Hippocampal formation (tissue), 2 donors: Measurements from ENCODE around the gene PROM1.

ENCODE experiments used
- DNase-seq, 2 donors: peaks; one replicate each; lab custom pipeline; 2025; lab: John Stamatoyannopoulos, UW

Gene PROM1

DNA sequence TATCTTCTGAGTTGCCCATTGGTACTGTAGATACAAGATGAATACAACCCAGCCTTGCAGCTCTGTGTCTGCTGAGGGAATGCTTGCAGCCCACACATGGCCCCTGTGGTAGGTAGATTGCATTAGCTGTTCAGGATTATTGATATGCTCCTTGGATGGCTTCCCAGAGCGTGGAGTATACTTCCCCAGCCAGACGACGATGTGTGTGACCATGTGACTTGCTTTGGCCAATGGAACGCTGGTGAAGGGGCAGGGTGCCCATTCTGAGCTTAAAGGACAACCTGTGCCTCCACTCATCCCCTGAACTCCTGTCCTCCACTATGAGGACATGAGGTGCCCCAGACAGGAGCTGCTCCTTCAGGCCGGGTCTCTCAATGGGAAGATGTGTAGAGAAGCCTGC is 96.9 kb downstream of the PROM1 start:
- DNase-seq: no peak

DNA sequence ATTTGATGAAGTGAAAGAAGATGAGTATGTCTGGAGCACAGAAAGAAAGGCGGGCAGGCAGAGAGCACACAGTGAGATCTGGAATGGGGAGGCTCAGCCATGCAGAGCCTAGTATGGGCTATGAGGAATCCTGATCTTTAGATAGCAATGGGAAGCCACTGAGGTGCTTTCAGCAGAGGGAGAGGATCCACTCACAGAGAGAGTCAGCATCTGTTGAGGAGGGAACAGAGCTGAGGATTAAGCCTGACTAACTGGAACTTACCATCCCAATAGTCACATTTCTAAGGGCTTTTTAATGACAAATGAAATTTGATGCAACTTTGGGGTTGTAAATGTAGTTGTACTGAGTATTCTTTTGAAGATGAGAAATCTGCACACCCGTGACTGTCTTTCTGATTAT is 100.2 kb downstream of the PROM1 start:
- no peak for DNase-seq

DNA sequence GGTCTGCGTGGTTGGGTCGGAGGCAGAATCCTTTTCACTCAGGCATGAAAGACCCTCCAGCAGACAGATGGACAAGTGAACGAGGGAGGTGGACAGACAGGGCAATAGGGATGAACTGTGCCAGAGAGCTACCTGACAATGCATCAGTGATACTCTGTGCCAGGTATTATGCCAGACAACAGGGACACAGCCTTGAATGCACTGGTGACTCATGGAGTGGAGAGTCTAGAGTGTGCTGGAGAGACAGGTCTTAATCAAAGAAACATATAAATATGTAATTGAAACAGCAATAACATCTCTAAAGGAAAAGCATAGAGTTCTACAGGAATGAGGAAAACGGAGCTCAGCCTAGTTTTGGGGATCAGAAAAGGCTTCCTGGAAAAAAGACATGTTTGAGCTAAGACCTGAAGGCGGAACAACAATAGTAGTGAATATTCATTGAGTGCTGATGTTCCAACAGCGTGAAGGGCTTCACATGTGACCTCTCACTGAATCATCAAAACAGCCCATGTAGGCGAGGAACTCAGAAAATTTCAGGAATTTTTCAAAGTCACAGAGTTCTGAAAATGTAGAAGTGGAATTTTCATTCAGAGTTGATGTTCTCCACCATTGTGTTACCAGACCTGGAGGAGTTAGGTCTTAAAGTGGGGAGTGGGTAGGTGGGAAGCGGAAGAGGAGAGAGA is 100.8 kb downstream of the PROM1 start:
- DNase-seq: no peak

DNA sequence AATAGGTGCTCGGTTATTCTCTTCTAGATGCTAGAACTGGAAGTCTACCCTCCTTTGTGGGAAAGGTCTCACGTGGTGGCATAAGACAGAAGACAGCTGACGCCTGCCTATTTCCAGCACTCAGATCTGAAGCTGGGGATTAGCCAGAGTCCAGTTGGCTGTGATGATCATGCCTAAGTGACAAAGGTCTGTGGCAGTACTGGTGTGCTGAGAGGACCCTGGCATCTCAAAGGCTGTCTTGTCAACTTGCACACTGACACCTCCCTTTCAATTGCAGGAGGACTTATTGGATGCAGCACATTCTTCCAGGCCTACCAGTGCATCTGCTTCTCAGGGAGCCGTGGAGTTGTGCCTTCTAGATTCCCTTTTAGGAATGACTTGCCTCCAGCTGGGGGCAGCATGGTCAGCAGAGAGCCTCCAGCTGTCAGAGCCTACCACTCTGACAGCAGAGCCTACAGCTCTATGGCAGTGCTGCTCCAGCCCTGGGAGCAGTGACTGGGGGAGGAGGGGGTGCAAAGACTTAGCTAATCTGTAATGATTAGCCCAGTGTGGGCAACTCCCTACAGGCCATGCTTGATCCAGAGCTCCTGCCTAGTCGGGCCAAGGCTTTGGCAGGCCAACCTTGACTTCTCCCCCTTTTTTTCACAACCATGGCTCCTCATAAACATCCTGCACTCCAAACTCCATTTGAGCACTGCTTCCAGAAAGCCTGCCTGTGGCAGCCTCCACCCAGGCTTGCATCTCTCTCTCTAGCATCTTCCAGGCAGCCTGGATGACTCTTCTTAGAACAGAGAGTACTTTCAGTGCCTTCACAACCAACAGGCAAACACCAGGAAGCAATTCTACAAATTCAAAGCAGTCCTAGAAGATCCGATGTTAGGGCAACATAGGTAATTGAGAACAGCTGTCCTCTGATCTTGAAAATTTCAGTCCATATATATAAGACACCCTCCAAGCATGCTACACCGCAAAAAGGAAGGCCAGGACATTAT is 107.1 kb downstream of the PROM1 start:
- no peak for DNase-seq

DNA sequence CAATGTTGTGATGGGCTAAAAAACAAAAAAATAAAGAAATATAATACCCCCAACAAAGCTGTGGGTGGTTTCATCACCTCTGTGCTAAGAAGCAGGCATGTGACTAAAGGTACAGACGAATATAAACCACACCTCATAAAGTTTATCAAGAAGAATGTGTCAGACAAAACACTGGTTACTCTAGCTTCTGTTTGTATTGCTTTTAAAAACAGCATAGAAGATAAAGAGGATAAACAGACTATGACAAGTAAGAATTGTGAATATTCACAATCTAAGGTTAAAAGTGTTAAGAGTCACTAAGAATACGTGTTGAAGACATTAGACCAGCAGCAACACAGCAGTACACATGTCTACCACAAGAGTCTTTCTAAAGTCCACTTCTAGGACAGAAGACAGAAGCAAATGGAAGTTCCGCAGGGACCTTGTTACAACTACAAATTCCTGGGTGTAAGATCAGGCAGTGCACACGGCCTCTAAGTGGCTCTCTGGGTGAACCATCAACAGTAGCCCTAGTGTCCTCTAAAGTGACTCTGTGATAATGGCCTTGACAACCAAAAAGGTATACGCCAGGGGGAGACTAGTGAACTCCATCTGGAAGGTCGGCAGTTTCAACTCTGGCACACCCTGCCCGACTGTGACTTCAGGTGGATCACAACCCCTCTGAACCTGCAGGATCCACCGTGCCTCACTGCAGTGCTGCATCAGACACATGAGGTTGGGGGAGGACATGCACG is 112.6 kb downstream of the PROM1 start:
- no peak for DNase-seq

DNA sequence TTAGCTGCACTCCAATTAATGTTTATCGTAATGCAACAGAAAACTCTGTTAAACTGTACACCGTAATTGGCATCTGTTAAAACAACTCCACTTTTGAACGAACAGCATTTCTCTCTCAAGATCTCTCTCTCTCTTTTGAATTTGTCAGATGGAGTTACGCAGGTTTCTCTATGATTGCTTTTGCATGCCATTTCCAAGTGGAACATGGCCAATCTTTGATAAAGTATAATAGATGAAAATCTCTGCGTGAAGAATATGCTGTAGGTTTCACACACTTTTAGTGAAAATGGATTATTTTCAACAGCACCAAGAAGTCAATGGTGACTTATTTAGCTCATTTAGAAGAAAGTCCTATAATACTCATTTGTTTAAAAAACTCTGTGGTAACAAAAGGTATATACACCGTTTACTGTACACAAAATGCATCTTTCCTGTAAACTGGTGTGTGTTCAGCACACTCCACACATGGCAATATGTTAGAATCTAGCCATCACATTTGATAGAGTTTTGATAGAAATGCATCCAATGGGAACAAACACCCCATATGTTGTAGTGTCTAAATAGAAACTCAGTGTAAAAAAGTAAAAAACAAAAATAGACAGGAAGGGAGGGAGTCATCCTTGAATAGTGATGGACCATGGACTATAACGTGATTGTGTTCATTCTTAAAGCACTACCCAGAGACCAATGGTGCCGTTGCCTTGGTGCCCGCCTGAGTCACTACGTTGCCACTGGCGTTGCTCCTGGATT is 115.1 kb downstream of the PROM1 start:
- DNase-seq: no peak

DNA sequence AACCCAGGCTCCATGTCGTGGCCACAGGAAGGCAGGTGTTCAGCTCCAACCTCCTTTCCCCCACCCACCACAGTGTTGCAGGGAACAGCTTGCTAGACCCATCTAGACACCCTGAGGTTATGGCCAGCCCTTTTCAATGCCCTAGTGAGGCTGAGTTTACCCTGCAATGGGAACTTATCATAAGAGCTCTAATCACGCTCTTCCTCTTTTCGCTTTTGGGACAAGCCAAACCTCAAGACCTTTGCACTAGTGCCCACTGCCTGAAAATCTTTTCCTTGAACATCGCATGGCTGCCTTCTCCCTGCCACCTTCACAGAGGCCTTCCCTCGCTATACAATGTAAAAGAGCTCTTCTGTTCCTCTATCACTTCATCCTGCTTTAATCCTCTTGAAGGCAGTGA is 118.5 kb downstream of the PROM1 start:
- no peak for DNase-seq

DNA sequence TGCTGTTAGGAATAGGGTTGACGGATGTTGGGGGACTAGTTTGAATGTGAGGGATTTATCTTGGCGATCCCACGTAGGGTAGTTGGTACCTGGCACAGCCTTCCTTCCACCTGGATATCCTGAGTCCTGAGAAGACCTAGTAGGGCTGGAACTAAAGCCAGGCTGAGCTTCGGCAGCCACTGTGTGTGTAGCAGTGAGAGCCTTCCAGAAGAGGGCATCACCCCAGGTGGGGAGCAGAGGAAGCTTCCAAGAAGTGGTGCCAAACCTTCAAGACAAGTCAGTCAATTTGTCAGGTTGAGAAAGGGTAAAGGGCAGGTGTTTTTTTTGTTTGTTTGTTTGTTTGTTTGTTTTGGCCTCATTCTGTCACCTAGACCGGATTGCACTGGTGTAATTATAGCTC is 119.7 kb downstream of the PROM1 start:
- DNase-seq: no peak

DNA sequence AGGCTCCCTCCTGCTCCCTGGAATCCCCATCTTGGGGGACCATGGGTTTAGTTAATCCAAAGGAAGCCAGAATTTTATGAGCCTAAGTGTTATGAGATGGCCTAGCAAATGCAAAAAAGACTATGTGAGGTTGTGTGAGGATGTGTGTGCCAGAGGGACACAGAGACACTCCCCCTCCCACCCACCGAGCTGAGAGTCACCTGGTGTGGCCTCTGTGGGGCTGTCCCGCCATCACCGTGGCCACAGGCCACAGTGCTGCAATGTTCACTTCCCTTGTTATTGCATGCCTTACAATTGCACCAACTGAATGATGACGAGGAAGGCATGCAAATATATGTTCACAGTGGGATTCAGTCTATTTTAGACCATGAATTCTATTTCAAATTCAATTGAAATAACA is 120.2 kb downstream of the PROM1 start:
- no peak for DNase-seq

DNA sequence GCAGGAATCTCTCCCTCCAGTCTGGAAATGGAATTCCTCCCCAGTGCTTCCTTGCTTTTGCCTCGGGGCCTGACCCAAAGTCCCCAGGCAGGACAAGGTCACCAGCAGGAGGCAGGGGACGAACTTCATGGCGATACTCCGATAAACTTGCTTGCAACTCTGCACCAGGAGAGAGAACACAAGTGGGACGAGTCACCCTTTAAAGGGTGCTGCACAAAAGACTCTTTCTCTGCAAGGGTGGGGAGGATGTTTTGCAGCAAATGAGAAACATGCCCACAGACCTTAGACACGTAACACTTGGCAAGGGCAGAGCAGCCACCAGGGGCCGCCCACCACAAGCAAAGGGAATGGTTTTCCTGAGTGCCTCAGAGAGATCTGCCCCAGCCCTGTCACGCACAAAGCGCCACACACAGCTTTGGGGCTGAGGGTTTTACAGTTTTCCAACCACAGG is 120.8 kb downstream of the PROM1 start, which contains the start of gene FGFBP2:
Gene FGFBP2, minus strand, starts transcription at position 175 of the 451 bp plus-strand sequence. Its CDS starts 46 bp downstream, at position 129.
- peak in 1 of 2 donors; percentile 2 for DNase-seq

DNA sequence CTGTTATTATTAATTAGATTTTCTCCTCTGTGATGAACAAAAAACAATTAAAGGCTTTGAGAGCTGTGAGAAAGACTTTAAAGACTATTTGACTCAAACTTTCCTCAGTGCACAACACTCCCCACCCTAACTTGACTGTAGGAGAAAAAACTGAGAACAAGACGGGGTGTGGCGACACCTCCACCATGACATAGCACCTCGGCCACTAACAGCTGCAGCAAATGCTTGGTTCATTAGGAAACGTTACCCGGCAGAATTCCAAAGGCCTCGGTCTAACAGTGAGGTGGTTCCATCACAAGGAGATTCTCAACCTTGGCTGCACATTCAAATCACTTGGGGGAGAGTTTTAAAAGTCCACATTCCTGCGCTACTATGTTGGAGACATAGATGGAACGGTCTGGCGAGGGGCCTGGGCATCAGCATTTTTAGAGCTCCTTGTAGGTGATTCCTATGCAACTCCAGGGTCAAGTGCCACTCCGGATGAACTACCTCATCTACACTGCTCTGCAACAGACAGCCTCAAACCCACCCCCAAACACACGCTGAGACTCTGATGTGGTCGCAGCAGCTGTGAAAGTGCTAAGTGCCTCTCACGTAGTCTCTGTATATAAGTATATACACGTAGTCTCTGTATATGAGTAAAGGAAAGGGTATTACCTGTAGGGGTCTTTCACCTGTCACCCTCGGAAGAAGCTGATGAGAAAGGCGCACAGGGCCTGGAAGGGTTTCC is 121.9 kb downstream of the PROM1 start:
- no peak for DNase-seq

DNA sequence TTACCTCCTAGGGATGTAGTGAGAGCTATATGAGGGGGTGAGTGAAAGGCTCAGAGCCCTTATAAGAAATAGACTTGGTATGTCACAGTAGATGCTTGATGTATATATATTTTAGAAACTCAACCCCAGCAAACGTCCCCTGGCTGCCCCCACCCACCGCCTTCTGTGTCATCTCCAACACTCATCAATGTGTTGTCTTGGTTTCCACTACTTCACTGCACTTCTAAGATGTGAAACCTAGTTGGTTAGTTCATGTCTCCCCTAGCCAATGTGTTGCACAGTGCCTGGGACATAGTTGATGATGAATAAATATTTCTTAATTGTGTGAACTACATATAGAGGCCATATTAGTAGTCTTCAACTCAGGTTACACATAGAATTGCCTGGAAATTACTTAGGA is 125.3 kb downstream of the PROM1 start:
- DNase-seq: no peak

DNA sequence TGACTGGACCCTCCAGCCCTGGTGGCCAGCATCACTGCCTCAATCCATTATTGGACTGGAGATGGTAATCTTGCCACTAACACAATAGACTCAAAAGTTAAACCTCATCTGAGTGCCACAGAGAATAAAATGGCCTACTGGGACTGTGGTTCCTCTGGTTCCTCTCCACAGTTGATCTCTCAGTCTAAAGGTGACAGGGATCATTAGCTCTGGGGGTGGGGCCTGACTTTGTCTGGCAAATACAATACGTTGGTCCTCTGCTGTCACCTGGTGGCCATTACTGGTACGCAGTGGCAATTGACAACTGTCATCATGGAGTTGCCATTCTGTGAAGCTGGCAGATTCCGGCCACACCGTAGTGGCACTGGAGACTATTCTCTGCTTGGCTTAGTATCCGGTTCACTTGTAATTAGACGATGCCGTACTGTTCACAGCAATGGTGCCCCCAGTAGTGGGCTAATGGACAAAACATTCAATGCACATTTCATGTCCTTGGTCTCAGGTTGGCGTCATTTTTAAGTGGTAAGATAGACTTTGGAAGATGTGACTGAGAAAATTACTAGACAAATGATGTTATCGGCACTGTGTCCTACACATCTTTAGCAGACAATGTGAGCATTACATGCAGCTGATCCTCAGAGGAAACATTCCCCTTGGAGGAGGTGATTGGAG is 127.5 kb downstream of the PROM1 start:
- peak; percentile 19 to 27 for DNase-seq

DNA sequence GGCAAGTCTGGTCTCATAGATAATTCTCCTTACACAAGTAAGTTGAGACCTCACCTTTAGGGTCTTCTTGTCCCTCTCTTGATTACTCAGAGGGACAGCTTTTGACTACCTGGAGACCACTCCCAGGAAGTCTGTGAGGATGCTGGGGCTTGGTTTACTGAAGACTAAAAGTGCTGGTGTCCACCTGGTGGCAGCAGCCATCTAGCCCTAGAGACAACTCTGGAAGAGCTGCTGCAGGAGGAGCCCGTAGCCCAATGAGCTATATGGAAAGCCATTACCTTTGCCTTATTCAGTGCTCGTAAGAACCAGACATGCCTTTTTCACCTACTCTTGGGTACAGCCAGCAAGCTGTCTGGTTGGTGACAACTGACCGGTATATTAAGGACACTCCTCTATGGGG is 128.2 kb downstream of the PROM1 start:
- DNase-seq: no peak

DNA sequence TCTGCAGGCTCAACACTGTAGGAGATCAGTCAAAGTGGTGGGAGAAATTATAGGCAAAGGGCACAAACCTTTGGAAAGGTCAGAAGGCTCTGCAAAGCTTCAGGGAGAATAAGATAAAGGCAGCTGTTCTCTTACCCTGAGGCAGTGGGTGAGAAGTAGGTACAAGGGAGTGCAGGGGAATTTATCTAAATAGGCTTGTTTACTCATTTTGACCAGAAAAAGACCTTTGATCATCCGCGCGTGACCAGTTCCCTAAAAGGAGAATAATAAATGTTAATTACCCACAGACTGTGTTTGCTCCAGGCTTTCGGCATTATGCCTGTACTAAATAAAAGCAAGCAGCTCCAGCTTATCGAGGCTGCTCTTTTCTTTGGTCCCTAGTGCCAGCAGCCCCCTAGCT is 130.2 kb downstream of the PROM1 start:
- no peak for DNase-seq

DNA sequence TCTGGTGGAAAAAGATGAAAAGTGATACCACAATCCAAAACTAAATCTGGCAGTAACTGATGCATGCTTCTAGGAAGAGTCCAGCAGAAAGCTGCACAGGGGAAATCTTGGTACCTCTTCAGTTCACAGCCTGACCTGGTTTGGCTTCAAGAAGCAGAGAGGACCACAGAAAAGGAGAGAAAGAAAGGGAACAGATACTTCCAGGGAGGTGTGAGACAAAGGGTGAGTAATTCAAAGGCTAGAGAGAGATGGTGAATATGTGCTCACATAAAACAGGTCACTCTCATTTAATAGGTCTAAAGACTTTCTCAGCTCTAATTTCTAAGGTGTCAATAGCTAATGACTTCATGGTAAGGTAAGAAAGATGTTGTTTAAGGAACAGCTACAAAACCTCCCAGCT is 132.0 kb downstream of the PROM1 start:
- no peak for DNase-seq

DNA sequence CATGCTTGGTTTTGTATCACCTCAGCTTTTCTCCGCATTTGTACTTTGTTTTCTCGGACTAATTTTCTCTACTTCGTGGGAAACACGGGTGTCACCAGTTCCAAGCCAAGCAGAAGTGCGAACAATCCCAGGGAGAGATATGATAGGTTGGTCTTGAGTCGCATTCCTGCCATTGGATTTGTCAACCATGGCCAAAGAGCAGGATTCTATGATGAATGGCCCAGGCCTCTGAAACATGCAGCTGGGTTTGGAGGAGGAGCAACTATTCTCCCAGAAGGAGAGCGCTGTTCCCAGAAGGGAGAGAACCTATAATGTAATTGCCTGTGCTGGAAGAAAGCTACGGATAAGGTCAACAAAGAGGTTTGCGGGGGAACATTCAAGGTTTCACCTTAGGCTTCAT is 135.0 kb downstream of the PROM1 start:
- no peak for DNase-seq

DNA sequence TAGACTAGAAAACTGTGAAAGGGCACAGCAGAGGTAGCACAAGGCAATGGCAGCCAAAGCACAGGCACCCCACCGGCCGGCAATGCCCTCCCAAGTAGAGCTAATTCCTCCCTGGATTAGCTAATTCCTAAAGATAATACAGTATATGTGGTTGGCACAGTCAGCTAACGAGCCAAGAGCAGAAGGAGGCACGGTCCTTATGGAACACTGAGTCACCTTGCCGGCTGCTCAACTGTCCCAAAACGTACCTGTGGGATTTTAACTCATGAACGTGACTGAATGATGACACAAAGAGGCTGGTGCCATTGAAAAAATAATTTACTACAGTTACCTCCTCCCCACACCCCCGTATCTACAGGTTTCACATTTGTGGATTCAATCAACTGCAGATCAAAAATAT is 136.1 kb downstream of the PROM1 start:
- DNase-seq: no peak

DNA sequence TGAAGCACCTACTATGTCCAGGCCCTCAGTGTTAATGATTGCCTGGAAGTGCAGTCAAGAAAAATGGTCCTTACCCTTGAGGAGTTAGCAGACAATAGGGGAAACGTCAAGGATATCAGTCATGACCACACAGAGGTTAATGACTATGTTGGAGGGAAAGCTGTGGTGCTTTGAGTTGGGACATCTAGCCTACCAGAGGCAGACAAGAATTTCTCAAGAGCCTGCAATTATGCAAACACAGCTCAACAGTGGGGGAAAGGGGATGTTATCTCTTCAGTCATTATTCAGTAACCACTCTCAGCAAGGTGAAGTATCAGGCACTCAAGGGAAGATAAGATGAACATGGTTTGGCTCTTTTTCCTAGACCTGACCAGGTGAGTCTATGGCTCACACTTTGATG is 138.3 kb downstream of the PROM1 start:
- no peak for DNase-seq

DNA sequence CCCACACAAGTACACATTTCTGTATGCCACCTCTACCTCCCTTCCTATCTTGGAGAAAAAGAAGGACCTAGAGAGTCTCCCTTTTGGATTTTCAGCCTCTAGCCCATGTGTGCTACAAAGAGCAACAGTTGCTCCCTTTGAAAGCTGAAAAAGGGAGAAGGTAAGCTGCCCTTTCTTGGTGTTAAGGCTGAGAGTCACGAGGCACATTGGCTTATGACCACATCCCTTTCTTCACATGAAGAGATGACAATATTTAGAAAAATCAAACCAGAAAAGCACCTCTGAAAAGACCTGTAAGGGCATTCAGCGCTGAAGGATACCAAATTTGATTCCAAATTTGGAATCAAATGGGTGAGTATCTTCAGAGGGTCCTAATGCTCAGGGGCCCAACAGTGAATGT is 138.9 kb downstream of the PROM1 start:
- no peak for DNase-seq
